ENCODE measurements around the gene PMEPA1.

PMEPA1 gene

GRCh38 chr20:57622579-57623381, 87.0 kb downstream of the PMEPA1 start:
- DNase-seq (ENCODE audit: low read depth) = no peak

GRCh38 chr20:57622201-57622570, 87.6 kb downstream of the PMEPA1 start:
- no peak for DNase-seq (ENCODE audit: low read depth)

GRCh38 chr20:57621421-57622200, 88.2 kb downstream of the PMEPA1 start:
- DNase-seq (ENCODE audit: low read depth) = no peak

DNA sequence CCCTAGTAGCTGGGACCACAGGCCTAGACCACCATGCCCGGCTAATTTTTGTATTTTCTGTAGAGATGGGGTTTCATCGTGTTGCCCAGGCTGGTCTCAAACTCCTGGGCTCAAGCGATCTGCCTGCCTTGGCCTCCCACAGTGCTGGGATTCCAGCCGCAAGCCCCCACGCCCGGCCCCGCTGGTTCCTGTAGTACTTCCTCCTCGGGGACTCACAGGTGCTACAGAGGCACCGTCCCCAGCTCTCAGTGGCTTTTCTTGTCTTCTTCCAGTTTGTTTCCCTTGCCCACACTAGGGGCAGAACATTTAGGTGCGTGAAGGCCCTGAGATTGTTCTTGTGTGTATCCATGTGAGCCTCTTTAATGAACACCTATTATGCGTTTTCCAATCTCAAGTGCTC, 88.8 kb downstream of the PMEPA1 start:
- DNase-seq (ENCODE audit: low read depth) = no peak

DNA sequence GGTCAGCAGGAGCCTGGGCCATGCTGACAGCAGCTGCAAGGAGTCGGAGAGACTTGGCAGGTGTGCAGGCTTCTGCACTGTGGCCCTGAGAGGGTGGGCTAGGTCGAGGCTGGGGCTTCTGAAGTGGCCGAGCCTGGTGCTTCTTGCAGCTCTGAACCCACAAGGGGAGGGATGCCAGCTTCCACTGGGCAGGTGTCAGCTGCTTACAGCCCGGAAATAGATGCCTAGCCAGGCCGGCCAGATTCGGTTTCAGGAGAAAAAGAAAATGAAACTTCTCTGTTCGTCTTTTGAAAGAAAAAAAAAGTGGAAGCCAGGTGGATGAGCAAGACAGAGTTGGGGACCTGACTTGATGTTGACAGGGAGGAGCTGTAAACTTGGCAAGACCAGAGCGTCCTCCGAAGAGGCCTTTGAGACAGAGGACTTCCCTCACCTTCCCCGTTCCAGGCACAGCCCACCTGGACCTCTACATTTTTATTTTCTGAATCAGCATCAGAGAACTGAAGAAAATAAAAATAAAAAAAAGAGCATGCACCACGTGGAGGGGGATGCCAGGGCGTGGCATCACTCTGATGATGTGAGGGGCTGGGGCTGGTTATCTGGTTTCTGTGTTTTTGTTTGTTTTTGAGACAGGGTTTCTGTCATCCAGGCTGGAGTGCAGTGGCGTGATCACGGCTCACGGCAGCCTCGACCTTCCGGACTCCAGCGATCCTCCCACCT, 89.4 kb downstream of the PMEPA1 start, which contains the start of gene ZBP1:
ZBP1 (minus strand) TSS at position 153 of the 717 bp plus-strand sequence; CDS start at position 22, 131 bp downstream.
- DNase-seq (ENCODE audit: low read depth) = no peak

GRCh38 chr20:57619051-57619831, 90.6 kb downstream of the PMEPA1 start:
- no peak for DNase-seq (ENCODE audit: low read depth)

DNA sequence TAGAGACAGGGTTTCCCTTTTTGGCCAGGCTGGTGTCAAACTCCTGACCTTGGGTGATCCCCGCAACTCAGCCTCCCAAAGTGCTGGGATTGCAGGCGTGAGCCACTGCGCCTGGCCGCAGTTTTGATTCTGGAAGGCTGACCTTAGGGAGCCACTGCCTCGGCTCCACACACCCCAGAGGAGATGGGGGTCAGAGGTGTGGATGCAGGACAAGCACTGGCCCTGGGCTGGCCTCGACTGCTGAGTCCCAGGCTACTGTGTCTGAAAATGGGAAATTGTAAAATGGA, 91.1 kb downstream of the PMEPA1 start:
- no peak for DNase-seq (ENCODE audit: low read depth)

- DNase-seq (ENCODE audit: low read depth) = no peak
Observed at GRCh38 chr20:57618091-57618763, 91.6 kb downstream of the PMEPA1 start.

- no peak for DNase-seq (ENCODE audit: low read depth)
Observed at GRCh38 chr20:57617079-57617795, 92.6 kb downstream of the PMEPA1 start.

GRCh38 chr20:57616143-57616951, 93.5 kb downstream of the PMEPA1 start:
- no peak for DNase-seq (ENCODE audit: low read depth)

- no peak for DNase-seq (ENCODE audit: low read depth)
Observed at GRCh38 chr20:57615445-57615811, 94.4 kb downstream of the PMEPA1 start.

DNA sequence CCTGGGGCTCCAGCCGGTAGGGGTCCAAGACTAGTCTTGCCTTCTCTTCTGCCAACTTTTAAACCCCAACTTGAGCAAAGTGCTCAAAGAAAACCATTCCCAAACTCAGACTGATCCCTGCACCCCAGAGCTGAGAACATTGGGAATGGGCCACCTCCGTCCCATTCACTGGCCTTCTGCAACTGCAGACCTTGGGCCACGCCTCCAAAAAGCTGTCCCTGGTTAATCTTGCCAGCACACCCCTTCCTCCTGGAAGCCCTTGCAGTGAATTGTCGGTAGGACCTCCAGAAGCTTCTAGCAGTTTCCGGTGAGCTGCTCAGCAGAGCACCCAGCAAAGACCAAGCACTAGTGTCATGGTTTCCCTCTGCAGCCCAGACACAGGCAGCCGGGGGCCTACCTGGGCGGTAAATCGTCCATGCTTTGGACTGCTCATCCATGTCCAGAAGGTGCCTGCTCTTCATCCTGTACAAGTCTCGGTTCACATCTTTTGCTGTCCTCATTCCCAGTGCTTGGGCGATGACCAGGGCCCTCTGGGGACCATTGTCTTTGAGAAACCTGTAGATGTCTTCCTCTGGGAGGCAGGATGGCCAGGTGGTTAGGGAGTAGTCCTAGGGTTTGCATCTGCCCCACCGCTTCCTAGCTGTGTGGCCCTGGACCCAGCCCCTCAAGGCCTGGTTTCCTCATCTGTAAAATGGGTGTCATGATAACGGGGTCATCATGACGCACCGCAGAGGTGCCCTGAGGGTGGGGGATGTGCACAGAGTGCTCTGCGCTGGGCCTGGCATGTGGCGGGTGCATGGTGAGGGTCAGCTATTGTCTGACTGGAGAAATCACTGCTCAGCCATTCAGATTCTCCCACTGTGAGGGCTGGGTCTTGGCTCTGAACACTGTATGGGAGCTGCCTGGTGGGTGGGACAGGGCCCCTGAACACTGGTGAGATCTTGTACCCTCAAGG, 95.0 kb downstream of the PMEPA1 start:
- no peak for DNase-seq (ENCODE audit: low read depth)

DNA sequence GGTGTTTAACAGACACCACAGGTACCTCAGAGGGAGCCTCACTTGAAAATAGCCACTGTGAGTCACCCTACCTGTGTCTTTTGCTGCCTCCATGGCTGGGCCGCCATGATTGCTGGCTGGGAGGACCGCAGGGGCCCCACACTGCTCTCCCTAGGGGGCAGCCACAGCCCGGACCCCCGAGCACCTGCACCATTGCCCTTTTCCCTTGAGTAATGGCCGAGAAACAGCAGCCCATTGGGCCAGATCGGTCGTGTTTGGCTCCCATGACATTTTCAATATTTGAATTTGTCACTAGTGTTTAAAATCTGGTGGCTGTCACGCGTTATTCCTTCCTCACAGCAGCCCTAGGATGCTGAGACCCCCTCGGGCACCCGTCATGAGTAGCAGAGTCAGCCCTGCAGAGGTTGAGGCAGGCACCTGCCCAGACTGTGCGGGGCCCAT, 96.3 kb downstream of the PMEPA1 start:
- DNase-seq (ENCODE audit: low read depth) = no peak

DNA sequence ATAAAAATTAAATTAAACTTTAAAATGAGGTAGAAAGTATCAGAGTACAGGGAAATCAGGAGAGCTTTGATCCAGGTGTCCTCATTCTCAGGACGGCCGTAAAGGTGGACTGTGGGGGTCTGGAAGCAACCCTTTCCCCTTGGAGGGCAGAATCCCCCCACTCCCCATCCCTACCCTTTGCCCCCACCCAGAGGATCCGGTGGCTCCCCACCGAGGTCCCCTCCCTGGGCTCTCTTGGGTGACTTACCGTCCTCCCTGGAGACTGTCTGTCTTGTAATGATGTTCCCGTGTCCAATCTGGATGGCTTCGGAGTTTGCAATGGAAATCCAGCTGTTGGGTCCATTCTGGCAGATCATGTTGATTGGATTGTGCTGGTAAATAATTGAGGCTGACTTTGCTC, 96.9 kb downstream of the PMEPA1 start:
- no peak for DNase-seq (ENCODE audit: low read depth)

DNA sequence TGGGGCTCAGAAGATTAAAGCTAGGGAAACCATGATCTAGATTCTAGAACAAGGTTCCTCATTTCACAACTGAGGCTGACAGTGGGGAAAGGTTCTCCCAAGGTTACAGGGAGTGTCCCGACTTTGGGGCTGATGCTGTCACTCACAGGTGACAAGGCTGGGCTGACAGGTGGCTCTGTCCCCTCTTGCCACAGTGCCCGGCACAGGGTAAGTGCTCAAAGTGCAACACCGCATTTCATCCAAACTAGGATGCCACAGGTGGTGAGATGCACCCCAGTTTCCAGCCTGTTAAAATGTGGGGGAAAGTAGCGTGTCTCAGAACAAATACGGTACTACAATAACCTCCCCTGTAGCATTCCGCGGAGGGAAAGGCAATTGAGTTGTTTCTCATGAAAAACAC, 97.4 kb downstream of the PMEPA1 start:
- DNase-seq (ENCODE audit: low read depth) = no peak

DNA sequence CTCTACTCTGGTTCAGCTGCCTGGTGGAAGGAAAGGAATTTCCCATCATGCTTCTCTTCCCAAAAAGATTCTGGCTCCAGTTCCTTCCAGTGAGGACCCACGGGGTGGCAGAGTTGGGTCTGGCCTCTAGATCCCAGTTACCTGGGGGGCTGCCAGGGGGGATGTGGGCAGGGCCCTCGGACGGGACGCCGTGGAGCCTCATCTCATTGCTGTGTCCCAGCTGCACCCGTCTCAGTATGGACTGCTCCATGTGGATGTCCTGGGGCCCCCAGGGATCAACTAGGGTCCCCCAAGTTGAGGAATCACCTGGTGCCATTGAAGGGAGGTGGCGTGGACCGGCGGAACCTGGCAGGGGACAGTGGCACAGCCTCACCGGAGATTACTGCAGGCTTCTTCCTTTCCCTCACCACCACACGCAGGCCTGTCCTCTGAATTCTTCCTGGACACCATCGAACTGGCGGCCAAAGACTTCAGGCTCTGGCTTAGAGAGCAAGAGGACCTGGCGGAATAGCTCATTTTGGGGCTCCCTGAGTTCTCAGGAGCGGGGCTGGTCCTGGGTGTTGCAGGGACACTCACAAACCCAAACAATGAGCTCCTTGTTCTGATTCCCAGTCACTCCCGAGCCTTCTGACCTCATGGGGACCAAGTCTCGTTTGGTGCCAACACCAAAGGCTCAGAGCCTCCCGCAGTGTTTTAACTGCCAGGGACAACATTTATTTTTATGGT, 98.1 kb downstream of the PMEPA1 start:
- no peak for DNase-seq (ENCODE audit: low read depth)

DNA sequence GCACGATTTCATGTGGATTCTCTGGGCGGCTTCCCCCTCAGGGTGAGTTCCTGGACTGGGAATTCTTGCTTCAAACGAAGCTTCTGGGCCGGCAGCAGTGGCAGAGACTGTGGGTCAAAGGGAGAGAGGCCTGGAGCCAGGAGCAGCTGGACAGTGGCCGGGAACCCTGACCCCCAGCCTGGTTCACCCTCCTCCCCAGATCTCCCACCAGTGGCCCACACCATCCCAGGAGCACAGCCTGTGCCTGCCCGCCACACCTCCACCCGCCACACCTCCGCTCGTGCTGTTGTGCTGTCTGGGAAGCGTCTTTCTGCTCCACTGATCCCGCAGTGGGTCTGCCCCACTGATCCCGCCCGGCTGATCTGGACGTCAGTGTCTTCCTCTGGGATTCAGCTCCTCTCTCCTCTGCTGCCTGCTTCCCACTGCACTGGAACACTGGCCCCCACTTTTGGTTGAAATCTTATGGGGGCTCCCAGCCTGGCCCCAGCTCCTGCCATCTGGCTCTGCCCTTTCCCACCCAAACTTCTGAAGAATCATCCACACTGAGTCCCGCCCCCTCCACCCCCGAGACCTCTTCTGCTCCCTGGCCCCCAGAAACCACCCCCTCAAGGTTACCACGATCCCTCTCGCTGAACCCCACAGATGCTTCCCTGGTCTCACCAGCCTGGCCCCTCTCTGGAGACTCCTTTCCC, 99.4 kb downstream of the PMEPA1 start:
- DNase-seq (ENCODE audit: low read depth) = no peak

GRCh38 chr20:57609842-57610167, 100.0 kb downstream of the PMEPA1 start:
- DNase-seq (ENCODE audit: low read depth) = no peak
